OCI-LY1 (cell line): ENCODE results near the gene ZBTB16.

Experiments used
- H2AFZ ChIP-seq: fragments of 200-600 bp; sonication (generic), shearing (Covaris generic); 2 replicates; pipeline ENCODE4 v1.6.0; 2014; ENCODE audit warnings: antibody characterized with exemption, mild to moderate bottlenecking, low read length
- H3F3A ChIP-seq: fragments of 200-600 bp; sonication (generic), shearing (Covaris generic); 2 replicates; pipeline ENCODE4 v1.6.0; 2014; ENCODE audit warnings: mild to moderate bottlenecking, antibody characterized with exemption, low read length, moderate library complexity; ENCODE audit not compliant: insufficient read depth
- H3K27ac ChIP-seq: fragments of 200-600 bp; sonication (generic); 2 replicates; pipeline ENCODE4 v1.5.1; 2014; ENCODE audit warnings: low read length, mixed run types, mild to moderate bottlenecking, low read depth; ENCODE audit not compliant: poor library complexity, severe bottlenecking
- H3K27me3 ChIP-seq: fragments of 200-600 bp; sonication (generic); 2 replicates; pipeline ENCODE4 v1.6.0; 2014; ENCODE audit warnings: antibody characterized with exemption, mild to moderate bottlenecking, low read length, moderate library complexity; ENCODE audit not compliant: insufficient read depth
- H3K36me3 ChIP-seq: fragments of 200-600 bp; sonication (generic); 2 replicates; pipeline ENCODE4 v1.6.1; 2014; ENCODE audit warnings: mild to moderate bottlenecking, antibody characterized with exemption, low read length, moderate library complexity, mixed read lengths; ENCODE audit not compliant: insufficient read depth
- H3K4me1 ChIP-seq: fragments of 200-600 bp; sonication (generic); 2 replicates; pipeline ENCODE4 v1.5.1; 2014; ENCODE audit warnings: mild to moderate bottlenecking, low read length, moderate library complexity; ENCODE audit not compliant: insufficient read depth, severe bottlenecking
- H3K4me2 ChIP-seq: fragments of 200-600 bp; sonication (generic), shearing (Covaris generic); 2 replicates; pipeline ENCODE4 v1.6.1; 2014; ENCODE audit warnings: low read length
- H3K4me3 ChIP-seq: fragments of 200-600 bp; sonication (generic); 2 replicates; pipeline ENCODE4 v1.5.1; 2014; ENCODE audit warnings: low read length, low read depth, mild to moderate bottlenecking, mixed read lengths; ENCODE audit not compliant: poor library complexity, severe bottlenecking
- H3K79me2 ChIP-seq: fragments of 200-600 bp; shearing (Covaris generic); 2 replicates; pipeline ENCODE4 v1.6.1; 2016; ENCODE audit warnings: mixed run types, low read length, mixed read lengths; ENCODE audit not compliant: insufficient read depth
- H3K9ac ChIP-seq: fragments of 200-600 bp; sonication (generic), shearing (Covaris generic); 2 replicates; pipeline ENCODE4 v1.6.1; 2014; ENCODE audit warnings: mild to moderate bottlenecking, low read length, mixed read lengths
- H3K9me2 ChIP-seq: fragments of 200-600 bp; sonication (generic), shearing (Covaris generic); 2 replicates; pipeline ENCODE4 v1.6.1; 2014; ENCODE audit warnings: low read depth, mild to moderate bottlenecking, low read length, mixed read lengths
- H3K9me3 ChIP-seq: fragments of 200-600 bp; shearing (Covaris generic); 2 replicates; pipeline ENCODE4 v1.6.1; 2014; ENCODE audit warnings: low read length, mixed read lengths
- H4K20me1 ChIP-seq: fragments of 200-600 bp; sonication (generic), shearing (Covaris generic); 2 replicates; pipeline ENCODE4 v1.6.0; 2016; ENCODE audit warnings: mild to moderate bottlenecking, low read length; ENCODE audit not compliant: insufficient read depth
- CTCF ChIP-seq: fragments of 200-600 bp; sonication (generic), shearing (Covaris generic); IDR thresholded peaks from 2 replicates; pipeline ENCODE4 v1.5.1; 2017; ENCODE audit warnings: mild to moderate bottlenecking, antibody characterized with exemption, low read length, moderate library complexity, mixed read lengths
- EZH2 ChIP-seq: fragments of 200-600 bp; sonication (generic), shearing (Covaris generic); IDR thresholded peaks from 2 replicates; pipeline ENCODE4 v1.8.0; 2017; ENCODE audit warnings: borderline replicate concordance, mixed run types, mild to moderate bottlenecking, antibody characterized with exemption, low read length, moderate library complexity, mixed read lengths

ZBTB16 gene

GRCh38 chr11:114226356-114226755, 166.8 kb downstream of the ZBTB16 start:
- H3K36me3 ChIP-seq, result no peaks in the 10 kb centered on the region
- no peaks in the 10 kb centered on the region for H4K20me1 ChIP-seq
- no peak overlapping the region for H3K4me2 ChIP-seq
- H3K4me1 ChIP-seq, result no peaks in the 10 kb centered on the region
- H3K9ac ChIP-seq, result no peak overlapping the region
- no peaks in the 10 kb centered on the region for H3K9me2 ChIP-seq
- H3K9me3 ChIP-seq, result no peaks in the 10 kb centered on the region
- H3K4me3 ChIP-seq, result no peak overlapping the region
- H3F3A ChIP-seq, result no peaks in the 10 kb centered on the region
- TF ChIP-seq EZH2 (no peak), CTCF (no peak)
- H3K27me3 ChIP-seq, result no peaks in the 10 kb centered on the region
- H3K79me2 ChIP-seq, result no peaks in the 10 kb centered on the region
- H2AFZ ChIP-seq, result no peak overlapping the region
- H3K27ac ChIP-seq, result no peak overlapping the region

- TF ChIP-seq EZH2 (no peak), CTCF (no peak)
- H4K20me1 ChIP-seq, result no peaks in the 10 kb centered on the region
- H3K27me3 ChIP-seq, result no peaks in the 10 kb centered on the region
- no peak overlapping the region for H3K4me3 ChIP-seq
- no peaks in the 10 kb centered on the region for H3F3A ChIP-seq
- no peaks in the 10 kb centered on the region for H3K9me2 ChIP-seq
- no peak overlapping the region for H2AFZ ChIP-seq
- H3K4me1 ChIP-seq, result no peaks in the 10 kb centered on the region
- H3K9ac ChIP-seq, result no peak overlapping the region
- H3K9me3 ChIP-seq, result no peaks in the 10 kb centered on the region
- H3K27ac ChIP-seq, result no peak overlapping the region
- H3K79me2 ChIP-seq, result no peaks in the 10 kb centered on the region
- no peaks in the 10 kb centered on the region for H3K36me3 ChIP-seq
- no peak overlapping the region for H3K4me2 ChIP-seq
These were observed 169.2 kb downstream of the ZBTB16 start for GRCh38 chr11:114228435-114229411.

- Histone ChIP-seq H3K27me3 (no peaks in the 10 kb centered on the region), H3K4me2 (no peak overlapping the region), H3K36me3 (no peaks in the 10 kb centered on the region), H3K79me2 (no peaks in the 10 kb centered on the region), H3K9ac (no peak overlapping the region), H2AFZ (no peak overlapping the region), H3K9me3 (no peaks in the 10 kb centered on the region), H3K4me1 (no peaks in the 10 kb centered on the region), H4K20me1 (no peaks in the 10 kb centered on the region), H3K27ac (no peak overlapping the region), H3F3A (no peaks in the 10 kb centered on the region), H3K9me2 (no peaks in the 10 kb centered on the region), H3K4me3 (no peak overlapping the region)
- TF ChIP-seq EZH2 (no peak), CTCF (no peak)
These were observed 170.7 kb downstream of the ZBTB16 start for GRCh38 chr11:114230031-114230704.
